Neutrophil (primary cell): ENCODE data around the gene VSTM2B.
"Not testable (repeated sequence)": the region's sequence is repeated elsewhere in the genome, so short reads cannot be mapped to it uniquely, and the experiment has no call there.

Experiments
- H3K27ac ChIP-seq: fragments of 200-600 bp; sonication (generic); 2 replicates; pipeline ENCODE4 v1.5.1; 2016; ENCODE audit warnings: mild to moderate bottlenecking, moderate library complexity
- H3K27me3 ChIP-seq: fragments of 200-600 bp; sonication (generic); 2 replicates; pipeline ENCODE4 v1.6.0; 2016; ENCODE audit warnings: mild to moderate bottlenecking
- H3K36me3 ChIP-seq: fragments of 200-600 bp; sonication (generic); 2 replicates; pipeline ENCODE4 v1.5.1; 2017
- H3K4me1 ChIP-seq, 2 experiments: fragments of 200-600 bp in 1 of 2; sonication (generic) in 1 of 2; 1 replicate in 1 of 2; 2 replicates in 1 of 2; pipeline versions ENCODE4 v1.5.1 to v1.6.1; 2013 to 2016; ENCODE audit warnings: low read depth in 1 of 2, low read length in 1 of 2, mild to moderate bottlenecking in 1 of 2, moderate library complexity in 1 of 2; ENCODE audit not compliant: control insufficient read depth in 1 of 2, insufficient read depth in 1 of 2
- H3K4me3 ChIP-seq, 2 experiments: fragments of 200-600 bp in 1 of 2; sonication (generic) in 1 of 2; 1 replicate in 1 of 2; 2 replicates in 1 of 2; pipeline ENCODE4 v1.5.1; 2013 to 2016; ENCODE audit warnings: low read depth in 1 of 2, low read length in 1 of 2, mild to moderate bottlenecking in 1 of 2, moderate library complexity in 1 of 2
- H3K9me3 ChIP-seq: fragments of 200-600 bp; sonication (generic); 2 replicates; pipeline ENCODE4 v1.5.1; 2016
- CTCF ChIP-seq: fragments of 200-600 bp; sonication (generic); IDR thresholded peaks from 2 replicates; pipeline ENCODE4 v1.5.1; 2016; ENCODE audit warnings: antibody characterized with exemption

VSTM2B gene

GRCh38 chr19:29485293-29485692, 40.5 kb upstream of the VSTM2B start:
- TF ChIP-seq CTCF, result no peak
- no peak overlapping the region for H3K4me3 ChIP-seq
- peaks cover 9% of the 10 kb centered on the region for H3K9me3 ChIP-seq
- H3K27me3 ChIP-seq, result no peaks in the 10 kb centered on the region
- no peak overlapping the region for H3K27ac ChIP-seq
- H3K36me3 ChIP-seq, result no peaks in the 10 kb centered on the region
- no peaks in the 10 kb centered on the region for H3K4me1 ChIP-seq

- H3K27me3 ChIP-seq, result peaks cover 10% of the 10 kb centered on the region
- not testable (repeated sequence) for H3K27ac ChIP-seq, H3K36me3 ChIP-seq, H3K4me1 ChIP-seq, H3K4me3 ChIP-seq, H3K9me3 ChIP-seq
Measured at GRCh38 chr19:29486961-29487360, 38.8 kb upstream of the VSTM2B start.

GRCh38 chr19:29487432-29487831, 38.4 kb upstream of the VSTM2B start:
- Histone ChIP-seq H3K27me3 (peaks cover 15% of the 10 kb centered on the region), H3K4me1 (no peaks in the 10 kb centered on the region), H3K9me3 (no peaks in the 10 kb centered on the region)

GRCh38 chr19:29488316-29488715, 37.5 kb upstream of the VSTM2B start:
- H3K4me3 ChIP-seq, result no peak overlapping the region
- no peaks in the 10 kb centered on the region for H3K36me3 ChIP-seq
- peaks cover 23% of the 10 kb centered on the region for H3K27me3 ChIP-seq
- no peak overlapping the region for H3K27ac ChIP-seq
- H3K9me3 ChIP-seq, result no peaks in the 10 kb centered on the region
- no peak for TF ChIP-seq CTCF
- H3K4me1 ChIP-seq, result no peaks in the 10 kb centered on the region

More at GRCh38 chr19:29487432-29487831, 38.4 kb upstream of the VSTM2B start:
- Histone ChIP-seq H3K36me3 (no peaks in the 10 kb centered on the region), H3K4me3 (no peak overlapping the region), H3K27ac (no peak overlapping the region)
- TF ChIP-seq CTCF, result no peak

- Histone ChIP-seq H3K27ac (no peak overlapping the region), H3K36me3 (no peaks in the 10 kb centered on the region), H3K4me3 (no peak overlapping the region), H3K9me3 (no peaks in the 10 kb centered on the region), H3K27me3 (peaks cover 23% of the 10 kb centered on the region), H3K4me1 (no peaks in the 10 kb centered on the region)
- TF ChIP-seq CTCF, result no peak
Measured at GRCh38 chr19:29489172-29489951, 36.4 kb upstream of the VSTM2B start.

GRCh38 chr19:29491491-29491890, 34.3 kb upstream of the VSTM2B start:
- no peak for TF ChIP-seq CTCF
- Histone ChIP-seq H3K4me1 (no peaks in the 10 kb centered on the region), H3K9me3 (no peaks in the 10 kb centered on the region), H3K4me3 (no peak overlapping the region), H3K36me3 (no peaks in the 10 kb centered on the region), H3K27ac (no peak overlapping the region), H3K27me3 (peaks cover 23% of the 10 kb centered on the region)
